Measurements from ENCODE around the gene ACOT9. TPM values are rescaled to one million over a fixed set of nuclear protein-coding genes. Genes with fewer than 3 reads are reported as not detected.
A peak's percentile ranks its signal among the peaks of the same experiment; 100 is the strongest.
"Not testable (repeated sequence)": the region's sequence is repeated elsewhere in the genome, so short reads cannot be mapped to it uniquely, and the experiment has no call there.

Gene ACOT9
- polyA plus RNA-seq, 6 donors from 2014 or later = 14.0 to 23.9 (median 16.0) TPM

GRCh38 chrX:23666282-23666681 lies 76.8 kb downstream of the ACOT9 start:
- Mint-ChIP-seq H3K27me3 (no peaks in the 10 kb centered on the region), H3K27ac (peak overlapping the region in 1 of 6 donors; percentile 94), H3K4me3 (peak overlapping the region in 6 of 8 donors; percentile 4 to 92 (median 58)), H3K4me1 (peaks cover 13 to 22% (median 14%) of the 10 kb centered on the region in 3 donors), H3K36me3 (no peaks in the 10 kb centered on the region), H3K9me3 (no peaks in the 10 kb centered on the region)
- DNase-seq = no peak
- ATAC-seq (ENCODE audit: low read depth in 2 of 2) = no peak

GRCh38 chrX:23664496-23664895 lies 78.6 kb downstream of the ACOT9 start:
- Mint-ChIP-seq H3K4me1 (peaks cover 14 to 29% (median 19%) of the 10 kb centered on the region in 3 donors), H3K9me3 (no peaks in the 10 kb centered on the region), H3K27me3 (no peaks in the 10 kb centered on the region), H3K27ac (no peak overlapping the region), H3K4me3 (peak overlapping the region in 1 of 8 donors; percentile 1), H3K36me3 (no peaks in the 10 kb centered on the region)
- ATAC-seq (ENCODE audit: low read depth in 2 of 2) (no peak), DNase-seq (no peak)

GRCh38 chrX:23662853-23663252 lies 80.2 kb downstream of the ACOT9 start:
- ATAC-seq (ENCODE audit: low read depth in 2 of 2) (peak; percentile 16 to 29), DNase-seq (peak; percentile 4)
- Mint-ChIP-seq H3K4me1 (peaks cover 11 to 20% (median 16%) of the 10 kb centered on the region in 3 donors), H3K4me3 (peak overlapping the region in 1 of 8 donors; percentile 51), H3K27ac (peak overlapping the region in 3 of 6 donors; percentile 10 to 73 (median 42)), H3K9me3 (no peaks in the 10 kb centered on the region), H3K27me3 (no peaks in the 10 kb centered on the region), H3K36me3 (no peaks in the 10 kb centered on the region)

GRCh38 chrX:23662187-23662586 lies 80.9 kb downstream of the ACOT9 start:
- Mint-ChIP-seq H3K9me3 (no peaks in the 10 kb centered on the region), H3K27ac (peak overlapping the region in 5 of 6 donors; percentile 10 to 73 (median 48)), H3K4me3 (peak overlapping the region in 1 of 8 donors; percentile 51), H3K36me3 (no peaks in the 10 kb centered on the region), H3K27me3 (no peaks in the 10 kb centered on the region), H3K4me1 (peaks cover 10 to 19% (median 15%) of the 10 kb centered on the region in 3 donors)
- DNase-seq (peak; percentile 29), ATAC-seq (ENCODE audit: low read depth in 2 of 2) (peak; percentile 69 to 75)

GRCh38 chrX:23661671-23662070 lies 81.4 kb downstream of the ACOT9 start:
- Mint-ChIP-seq H3K27ac (peak overlapping the region in 2 of 6 donors; percentile 13 to 73), H3K36me3 (no peaks in the 10 kb centered on the region), H3K9me3 (no peaks in the 10 kb centered on the region), H3K4me1 (peaks cover 10 to 15% (median 14%) of the 10 kb centered on the region in 3 donors), H3K27me3 (no peaks in the 10 kb centered on the region), H3K4me3 (no peak overlapping the region)
- ATAC-seq (ENCODE audit: low read depth in 2 of 2) (no peak), DNase-seq (no peak)

GRCh38 chrX:23660766-23661132 lies 82.3 kb downstream of the ACOT9 start:
- H3K9me3 Mint-ChIP-seq = no peaks in the 10 kb centered on the region
- H3K27me3 Mint-ChIP-seq = no peaks in the 10 kb centered on the region
- ATAC-seq (ENCODE audit: low read depth in 2 of 2) = no peak
- no peak overlapping the region for H3K4me3 Mint-ChIP-seq
- peaks cover 6 to 15% (median 13%) of the 10 kb centered on the region in 3 donors for H3K4me1 Mint-ChIP-seq
- H3K36me3 Mint-ChIP-seq = no peaks in the 10 kb centered on the region
- no peak for DNase-seq
- peak overlapping the region in 2 of 6 donors; percentile 32 to 51 for H3K27ac Mint-ChIP-seq

- DNase-seq; ATAC-seq (ENCODE audit: low read depth in 2 of 2); H3K27me3 Mint-ChIP-seq; H3K4me3 Mint-ChIP-seq; H3K36me3 Mint-ChIP-seq; H3K9me3 Mint-ChIP-seq: not testable (repeated sequence)
- Mint-ChIP-seq H3K4me1 (peaks cover 5 to 15% (median 13%) of the 10 kb centered on the region in 3 donors), H3K27ac (peak overlapping the region in 3 of 6 donors; percentile 10 to 28 (median 18))
Observed at GRCh38 chrX:23660083-23660765, 82.9 kb downstream of the ACOT9 start.

GRCh38 chrX:23659339-23659738 lies 83.7 kb downstream of the ACOT9 start:
- Mint-ChIP-seq H3K27ac (peak overlapping the region in 1 of 6 donors; percentile 18), H3K4me1 (peaks cover 5 to 15% (median 13%) of the 10 kb centered on the region in 3 donors), H3K27me3 (no peaks in the 10 kb centered on the region), H3K4me3 (no peak overlapping the region), H3K36me3 (no peaks in the 10 kb centered on the region), H3K9me3 (no peaks in the 10 kb centered on the region)
- no peak for ATAC-seq (ENCODE audit: low read depth in 2 of 2)
- DNase-seq = no peak

GRCh38 chrX:23656684-23657083 lies 86.4 kb downstream of the ACOT9 start:
- peak overlapping the region in 2 of 6 donors; percentile 21 to 78 for H3K27ac Mint-ChIP-seq
- no peaks in the 10 kb centered on the region for H3K36me3 Mint-ChIP-seq
- no peaks in the 10 kb centered on the region for H3K9me3 Mint-ChIP-seq
- ATAC-seq (ENCODE audit: low read depth in 2 of 2) = no peak
- H3K4me1 Mint-ChIP-seq = peaks cover 0 to 7% (median 6%) of the 10 kb centered on the region in 3 donors
- H3K4me3 Mint-ChIP-seq = no peak overlapping the region
- DNase-seq = no peak
- H3K27me3 Mint-ChIP-seq = no peaks in the 10 kb centered on the region

GRCh38 chrX:23656091-23656490 lies 87.0 kb downstream of the ACOT9 start:
- Mint-ChIP-seq H3K27ac (no peak overlapping the region), H3K4me1 (peaks cover 0 to 7% (median 6%) of the 10 kb centered on the region in 3 donors), H3K36me3 (no peaks in the 10 kb centered on the region), H3K27me3 (no peaks in the 10 kb centered on the region), H3K4me3 (no peak overlapping the region), H3K9me3 (no peaks in the 10 kb centered on the region)
- no peak for ATAC-seq (ENCODE audit: low read depth in 2 of 2)
- no peak for DNase-seq

Other genes with a start within 250 kb of the ACOT9 start
- gene PRDX4, start 75.8 kb downstream of the ACOT9 start, polyA plus RNA-seq (ENCODE audit: low read depth in 6 of 6) = 10 to 100 TPM; 28.3 to 46.5 (median 40.2) TPM
- gene SAT1, start 39.9 kb upstream of the ACOT9 start, polyA plus RNA-seq (ENCODE audit: low read depth in 6 of 6) = 100 to 1,000 TPM; 114 to 204 (median 165) TPM
- gene APOO, start 164.7 kb upstream of the ACOT9 start, polyA plus RNA-seq (ENCODE audit: low read depth in 6 of 6) = 10 to 100 TPM; 12.8 to 23.7 (median 17.8) TPM
- gene CXorf58, start 164.7 kb upstream of the ACOT9 start, polyA plus RNA-seq (ENCODE audit: low read depth in 6 of 6) = under 1 TPM in 3 of 6 donors, not detected in 3; 0.17 to 0.37 (median 0.34) TPM

Measured in naive B cell (primary cell).